Measurements from ENCODE around the gene TAMALIN.
"Not testable (repeated sequence)": the region's sequence is repeated elsewhere in the genome, so short reads cannot be mapped to it uniquely, and the experiment has no call there.

Gene TAMALIN

GRCh38 chr12:51975196-51975595 is 31.6 kb upstream of the TAMALIN start:
- Histone ChIP-seq H3K4me3 (replicated peaks; ENCODE audit: insufficient read depth, low read length) (no peak overlapping the region), H3K27ac (replicated peaks) (peak overlapping the region; percentile 83; the same call in 1 of the 2 replicates), H3K27me3 (ENCODE audit: insufficient read depth, poor library complexity, severe bottlenecking) (no peaks in the 10 kb centered on the region)
- TF ChIP-seq SPI1 (IDR thresholded peaks at IDR 0.05; ENCODE audit: borderline replicate concordance, low read depth) (no peak), REST (IDR thresholded peaks at IDR 0.05; ENCODE audit: insufficient replicate concordance, low read depth) (no peak), CTCF (IDR thresholded peaks at IDR 0.05; ENCODE audit: insufficient read depth, low read length) (no peak), GABPA (IDR thresholded peaks at IDR 0.05; ENCODE audit: low read depth) (no peak), POLR2AphosphoS5 (IDR thresholded peaks at IDR 0.05; ENCODE audit: low read depth) (no peak)
- DNase-seq (ENCODE audit: low read depth in 1 of 2, low spot score in 1 of 2): no peak

GRCh38 chr12:51976376-51977160 is 30.2 kb upstream of the TAMALIN start:
- TF ChIP-seq POLR2AphosphoS5 (IDR thresholded peaks at IDR 0.05; ENCODE audit: low read depth): no peak
- no peak for TF ChIP-seq GABPA (IDR thresholded peaks at IDR 0.05; ENCODE audit: low read depth)
- TF ChIP-seq CTCF (IDR thresholded peaks at IDR 0.05; ENCODE audit: insufficient read depth, low read length): no peak
- no peak for TF ChIP-seq SPI1 (IDR thresholded peaks at IDR 0.05; ENCODE audit: borderline replicate concordance, low read depth)
- TF ChIP-seq REST (IDR thresholded peaks at IDR 0.05; ENCODE audit: insufficient replicate concordance, low read depth): no peak
- no peaks in the 10 kb centered on the region for H3K27me3 ChIP-seq (ENCODE audit: insufficient read depth, poor library complexity, severe bottlenecking)
- peak in 1 of 2 experiments; percentile 49 for DNase-seq (ENCODE audit: low read depth in 1 of 2, low spot score in 1 of 2)
- no peak overlapping the region for H3K4me3 ChIP-seq (replicated peaks; ENCODE audit: insufficient read depth, low read length)
- peak overlapping the region; percentile 54 for H3K27ac ChIP-seq (replicated peaks)

- DNase-seq (ENCODE audit: low read depth in 1 of 2, low spot score in 1 of 2): peak in 1 of 2 experiments; percentile 27
- Histone ChIP-seq H3K27me3 (ENCODE audit: insufficient read depth, poor library complexity, severe bottlenecking) (no peaks in the 10 kb centered on the region), H3K27ac (replicated peaks) (peak overlapping the region; percentile 54), H3K4me3 (replicated peaks; ENCODE audit: insufficient read depth, low read length) (no peak overlapping the region)
- TF ChIP-seq CTCF (IDR thresholded peaks at IDR 0.05; ENCODE audit: insufficient read depth, low read length): no peak
- no peak for TF ChIP-seq REST (IDR thresholded peaks at IDR 0.05; ENCODE audit: insufficient replicate concordance, low read depth)
- no peak for TF ChIP-seq POLR2AphosphoS5 (IDR thresholded peaks at IDR 0.05; ENCODE audit: low read depth)
These were observed 29.4 kb upstream of the TAMALIN start for GRCh38 chr12:51977320-51977753.

GRCh38 chr12:51979306-51979705 is 27.4 kb upstream of the TAMALIN start:
- H3K4me3 ChIP-seq (replicated peaks; ENCODE audit: insufficient read depth, low read length); H3K27me3 ChIP-seq (ENCODE audit: insufficient read depth, poor library complexity, severe bottlenecking); H3K27ac ChIP-seq (replicated peaks); DNase-seq (ENCODE audit: low read depth in 1 of 2, low spot score in 1 of 2): not testable (repeated sequence)

Measured in HL-60 (cell line).